Esophagus (tissue), 2 donors: ENCODE results near the gene MAP3K9. TPM values are rescaled to one million over a fixed set of nuclear protein-coding genes. Genes with fewer than 3 reads are reported as not detected.

Experiments
- H3K27ac ChIP-seq, 2 donors: one replicate each; pipeline ENCODE4 v1.5.1; 2013; ENCODE audit warnings: low read depth in 2 of 2, mild to moderate bottlenecking in 2 of 2, inconsistent platforms in 1 of 2, low read length in 1 of 2, moderate library complexity in 1 of 2
- H3K27me3 ChIP-seq, 2 donors: one replicate each; pipeline ENCODE4 v1.6.1; 2013; ENCODE audit warnings: low read length in 2 of 2, control low read depth in 1 of 2, mild to moderate bottlenecking in 1 of 2; ENCODE audit not compliant: insufficient read depth in 2 of 2, control insufficient read depth in 1 of 2
- H3K36me3 ChIP-seq, 2 donors: one replicate each; pipeline ENCODE4 v1.6.1; 2013; ENCODE audit warnings: low read length in 1 of 2; ENCODE audit not compliant: control insufficient read depth in 2 of 2, insufficient read depth in 2 of 2
- H3K4me1 ChIP-seq, 2 donors: one replicate each; pipeline ENCODE4 v1.6.1; 2013; ENCODE audit warnings: low read length in 1 of 2; ENCODE audit not compliant: control insufficient read depth in 2 of 2, insufficient read depth in 2 of 2
- H3K4me3 ChIP-seq, 2 donors: one replicate each; pipeline ENCODE4 v1.5.1; 2013; ENCODE audit warnings: low read length in 2 of 2, mild to moderate bottlenecking in 2 of 2, low read depth in 1 of 2, moderate library complexity in 1 of 2
- H3K9me3 ChIP-seq, 2 donors: one replicate each; pipeline ENCODE4 v1.6.1; 2013; ENCODE audit warnings: mild to moderate bottlenecking in 2 of 2, low read depth in 1 of 2, low read length in 1 of 2, moderate library complexity in 1 of 2; ENCODE audit not compliant: control insufficient read depth in 2 of 2, insufficient read depth in 1 of 2
- WGBS, 2 donors: extraction: QIAGEN DNeasy Blood & Tissue Kit; methylation state at CpG; one replicate each; pipeline ENCODE4 v1.1.7; 2013; 5-methylcytosine and 5-hydroxymethylcytosine counted together
- polyA plus RNA-seq, 2 donors: library from polyadenylated mRNA; stranded (reverse); fragments of 200-250 nt; gene quantifications; one replicate each; pipeline ENCODE4 v1.2.3, GENCODE V29; 2013
- donor health status: healthy with polysubstance abuse.
- donor health status: Bipolar disorder and iron deficiency.

Gene MAP3K9
- polyA plus RNA-seq, 2 donors, result 4.2 to 11.6 TPM

DNA sequence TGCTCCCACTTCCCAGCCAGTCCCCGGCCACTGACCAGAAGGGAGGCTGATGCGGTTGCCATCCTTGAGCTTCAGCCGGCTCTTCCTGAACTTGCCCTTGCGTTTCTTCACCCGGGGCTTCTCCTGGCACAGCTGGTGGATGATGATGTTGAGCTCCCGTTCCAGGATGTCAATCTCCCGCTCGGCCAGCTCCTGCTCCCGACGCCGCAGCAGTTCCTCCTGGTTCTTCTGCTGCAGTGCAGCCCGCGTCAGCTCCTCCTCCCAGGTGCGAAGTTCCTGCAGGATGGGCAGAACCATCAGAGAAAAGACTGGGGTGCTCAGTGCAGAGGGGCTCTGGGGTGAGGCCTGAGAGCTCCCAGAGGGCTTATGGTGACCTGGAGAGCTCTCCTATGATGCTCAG lies 67.0 kb downstream of the MAP3K9 start:
- H3K27me3 ChIP-seq, result no peaks in the 10 kb centered on the region
- H3K36me3 ChIP-seq, result peaks cover 0 to 4% of the 10 kb centered on the region in 2 donors
- no peak overlapping the region for H3K27ac ChIP-seq
- no peaks in the 10 kb centered on the region for H3K4me1 ChIP-seq
- H3K9me3 ChIP-seq, result no peaks in the 10 kb centered on the region
- WGBS, 2 donors, result 93 to 95% methylated on average over 13 to 14 of the region's 14 CpGs
- no peak overlapping the region for H3K4me3 ChIP-seq

GRCh38 chr14:70741482-70741881 lies 67.8 kb downstream of the MAP3K9 start:
- WGBS, 2 donors, result 55 to 73% methylated on average over 6 of the region's 6 CpGs
- Histone ChIP-seq H3K27me3 (no peaks in the 10 kb centered on the region), H3K36me3 (peaks cover 0 to 4% of the 10 kb centered on the region in 2 donors)

GRCh38 chr14:70735043-70735442 lies 74.3 kb downstream of the MAP3K9 start:
- Histone ChIP-seq H3K9me3 (no peaks in the 10 kb centered on the region), H3K27ac (no peak overlapping the region), H3K27me3 (no peaks in the 10 kb centered on the region), H3K36me3 (peaks cover 8 to 21% of the 10 kb centered on the region in 2 donors), H3K4me3 (no peak overlapping the region), H3K4me1 (no peaks in the 10 kb centered on the region)
- 39 to 53% methylated on average over 4 of the region's 4 CpGs for WGBS, 2 donors

More at GRCh38 chr14:70741482-70741881, 67.8 kb downstream of the MAP3K9 start:
- no peak overlapping the region for H3K27ac ChIP-seq
- H3K4me3 ChIP-seq, result no peak overlapping the region
- no peaks in the 10 kb centered on the region for H3K9me3 ChIP-seq
- no peaks in the 10 kb centered on the region for H3K4me1 ChIP-seq

DNA sequence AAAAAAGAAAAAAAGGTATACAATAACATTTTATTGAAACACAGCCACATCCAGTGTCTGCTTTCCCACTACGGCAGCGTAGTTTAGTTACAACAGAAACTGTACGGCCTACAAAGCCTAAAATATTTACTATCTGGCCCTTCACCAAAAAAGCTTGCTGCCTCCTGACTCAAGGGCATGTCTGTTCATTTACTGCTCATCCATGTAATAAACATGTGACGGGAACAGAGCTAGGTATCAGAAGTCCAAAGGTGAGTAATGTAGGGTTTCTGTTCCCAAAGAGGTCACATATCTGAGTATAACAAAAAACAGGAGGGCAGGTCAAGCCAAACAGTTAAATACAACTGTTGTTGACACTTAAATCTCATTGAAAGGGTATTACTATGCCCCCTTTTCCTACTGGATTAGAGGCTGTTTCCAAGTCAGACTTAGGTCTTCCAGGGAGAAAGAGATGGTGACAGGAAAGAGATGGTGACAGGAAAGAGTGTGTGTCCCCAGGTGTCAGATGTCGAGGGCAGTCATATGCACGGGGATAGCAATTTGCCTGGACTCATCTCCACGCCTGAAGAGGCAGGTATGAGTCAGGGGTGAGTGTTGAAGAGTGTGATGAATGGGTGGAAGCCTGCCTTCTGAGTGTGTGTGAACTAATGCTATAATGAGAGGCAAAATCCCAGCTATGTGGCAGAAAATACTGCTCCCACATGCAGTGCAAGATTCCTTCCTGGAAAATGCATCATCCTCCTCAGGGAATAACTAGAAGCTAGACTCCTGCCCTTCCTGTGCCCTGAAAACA lies 77.7 kb downstream of the MAP3K9 start:
- Histone ChIP-seq H3K4me3 (no peak overlapping the region), H3K36me3 (peaks cover 8 to 23% of the 10 kb centered on the region in 2 donors), H3K4me1 (no peaks in the 10 kb centered on the region), H3K9me3 (no peaks in the 10 kb centered on the region), H3K27ac (peak overlapping the region in 1 of 2 donors; percentile 35), H3K27me3 (no peaks in the 10 kb centered on the region)
- 54 to 60% methylated on average over 7 of the region's 7 CpGs for WGBS, 2 donors

DNA sequence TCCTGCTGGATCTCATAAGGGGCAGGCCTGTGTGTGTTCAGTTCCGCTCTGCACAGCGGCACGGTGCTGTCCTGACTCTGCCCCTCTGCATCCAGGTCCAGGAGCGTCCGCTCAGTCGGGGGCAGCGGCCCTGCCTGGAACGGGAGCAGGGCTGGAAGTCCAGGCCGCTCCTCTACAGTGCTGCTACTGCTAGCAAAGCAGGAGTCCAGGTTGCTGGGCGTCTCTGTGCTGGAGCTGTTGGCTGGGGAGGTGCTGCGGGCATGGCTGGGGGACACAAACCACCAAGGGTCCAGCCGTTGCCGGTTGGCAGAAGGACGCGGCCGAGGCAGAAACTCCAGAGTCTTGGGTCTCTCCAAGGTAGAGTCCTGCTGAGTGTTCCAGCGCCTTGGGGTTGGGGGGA lies 78.9 kb downstream of the MAP3K9 start:
- 96 to 97% methylated on average over 17 of the region's 17 CpGs for WGBS, 2 donors
- Histone ChIP-seq H3K27ac (no peak overlapping the region), H3K4me3 (no peak overlapping the region)

DNA sequence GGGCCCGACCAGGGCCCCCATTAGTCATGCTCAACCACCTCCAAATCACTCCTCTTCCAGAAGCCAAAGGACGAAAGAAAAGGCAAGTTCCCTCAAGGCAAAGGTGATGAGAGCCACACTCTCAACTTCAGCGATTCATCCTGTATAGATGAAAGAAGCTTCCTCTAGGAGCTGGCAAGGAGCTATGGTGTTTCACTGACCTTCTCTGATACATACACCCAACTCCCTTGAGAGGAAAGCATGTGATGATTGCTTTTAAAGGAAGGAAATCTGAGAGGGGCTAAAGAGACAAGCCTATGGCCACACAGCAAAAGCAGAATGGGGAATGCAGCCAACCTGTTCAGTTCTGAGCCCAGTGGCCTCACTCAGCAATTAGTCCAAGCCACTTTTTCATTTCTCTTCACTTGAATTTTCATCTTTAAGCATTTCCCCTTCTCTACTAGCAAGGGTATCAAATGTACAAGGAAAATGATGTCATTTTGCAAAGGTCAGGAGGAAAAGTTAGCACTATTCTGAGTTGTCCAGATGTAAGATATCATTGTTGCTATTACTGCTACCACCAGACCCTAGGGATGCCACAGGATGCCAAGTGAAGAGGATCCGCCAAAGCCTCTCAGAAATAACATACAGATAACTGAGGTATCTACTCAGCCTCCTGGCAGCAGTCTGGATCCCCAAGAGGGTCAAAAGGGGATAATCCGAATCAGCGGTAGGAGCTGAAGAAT lies 82.5 kb downstream of the MAP3K9 start:
- Histone ChIP-seq H3K27me3 (no peaks in the 10 kb centered on the region), H3K4me3 (no peak overlapping the region), H3K4me1 (peaks cover 0 to 9% of the 10 kb centered on the region in 2 donors), H3K9me3 (no peaks in the 10 kb centered on the region), H3K36me3 (peaks cover 0 to 10% of the 10 kb centered on the region in 2 donors), H3K27ac (peak overlapping the region in 1 of 2 donors; percentile 77)
- WGBS, 2 donors, result 71 to 82% methylated on average over 6 of the region's 6 CpGs

More for the DNA sequence above, 78.9 kb downstream of the MAP3K9 start:
- Histone ChIP-seq H3K9me3 (no peaks in the 10 kb centered on the region), H3K27me3 (no peaks in the 10 kb centered on the region), H3K36me3 (peaks cover 8 to 23% of the 10 kb centered on the region in 2 donors), H3K4me1 (no peaks in the 10 kb centered on the region)

DNA sequence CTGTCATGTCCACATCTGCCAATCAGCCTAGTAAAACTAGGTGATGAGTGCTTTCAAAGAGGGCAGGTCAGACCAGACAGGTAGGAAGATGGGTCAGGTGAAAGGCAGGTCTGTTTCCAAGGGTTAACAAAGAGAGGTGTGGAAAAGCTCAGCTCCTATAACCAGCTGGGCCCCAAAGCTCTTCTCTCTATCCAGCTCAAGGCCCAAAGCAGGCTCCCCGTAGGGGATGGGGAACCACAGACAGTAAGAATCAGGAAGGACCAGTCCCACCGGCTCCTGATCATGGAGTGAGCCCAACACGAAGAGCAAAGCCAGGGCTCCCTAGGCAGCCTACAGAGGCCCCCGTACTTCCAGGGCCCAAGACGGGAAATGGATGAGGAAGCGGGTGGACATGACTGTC lies 84.4 kb downstream of the MAP3K9 start:
- no peak overlapping the region for H3K4me3 ChIP-seq
- peaks cover 0 to 1% of the 10 kb centered on the region in 2 donors for H3K36me3 ChIP-seq
- H3K9me3 ChIP-seq, result no peaks in the 10 kb centered on the region
- peaks cover 0 to 9% of the 10 kb centered on the region in 2 donors for H3K4me1 ChIP-seq
- no peaks in the 10 kb centered on the region for H3K27me3 ChIP-seq
- peak overlapping the region; percentile 81 to 87 for H3K27ac ChIP-seq
- 67 to 70% methylated on average over 6 of the region's 6 CpGs for WGBS, 2 donors

- peak overlapping the region; percentile 73 to 81 for H3K27ac ChIP-seq
- no peaks in the 10 kb centered on the region for H3K36me3 ChIP-seq
- no peaks in the 10 kb centered on the region for H3K9me3 ChIP-seq
- H3K4me3 ChIP-seq, result no peak overlapping the region
- H3K27me3 ChIP-seq, result no peaks in the 10 kb centered on the region
- H3K4me1 ChIP-seq, result peaks cover 0 to 9% of the 10 kb centered on the region in 2 donors
- WGBS, 2 donors, result 51 to 62% methylated on average over 3 of the region's 3 CpGs
These were observed 85.2 kb downstream of the MAP3K9 start for GRCh38 chr14:70724110-70724509.

GRCh38 chr14:70723276-70723675 lies 86.0 kb downstream of the MAP3K9 start:
- Histone ChIP-seq H3K27me3 (no peaks in the 10 kb centered on the region), H3K4me1 (peaks cover 0 to 13% of the 10 kb centered on the region in 2 donors), H3K9me3 (no peaks in the 10 kb centered on the region), H3K4me3 (no peak overlapping the region), H3K27ac (peak overlapping the region; percentile 23 to 74), H3K36me3 (no peaks in the 10 kb centered on the region)
- WGBS, 2 donors, result 76 to 87% methylated on average over 5 of the region's 5 CpGs
